Measurements from ENCODE around the gene KRT80.

The KRT80 gene

GRCh38 chr12:52235822-52236361, 44.1 kb upstream of the KRT80 start:
- no peak for TF ChIP-seq CTCF (conservative IDR thresholded peaks at IDR 0.05)
- H3K27ac ChIP-seq: no peak overlapping the region

- no peak for TF ChIP-seq CTCF (conservative IDR thresholded peaks at IDR 0.05)
- no peak overlapping the region for H3K27ac ChIP-seq
These were observed 43.4 kb upstream of the KRT80 start for GRCh38 chr12:52235001-52235764.

GRCh38 chr12:52234223-52234810, 42.5 kb upstream of the KRT80 start:
- no peak overlapping the region for H3K27ac ChIP-seq
- no peak for TF ChIP-seq CTCF (conservative IDR thresholded peaks at IDR 0.05)

DNA sequence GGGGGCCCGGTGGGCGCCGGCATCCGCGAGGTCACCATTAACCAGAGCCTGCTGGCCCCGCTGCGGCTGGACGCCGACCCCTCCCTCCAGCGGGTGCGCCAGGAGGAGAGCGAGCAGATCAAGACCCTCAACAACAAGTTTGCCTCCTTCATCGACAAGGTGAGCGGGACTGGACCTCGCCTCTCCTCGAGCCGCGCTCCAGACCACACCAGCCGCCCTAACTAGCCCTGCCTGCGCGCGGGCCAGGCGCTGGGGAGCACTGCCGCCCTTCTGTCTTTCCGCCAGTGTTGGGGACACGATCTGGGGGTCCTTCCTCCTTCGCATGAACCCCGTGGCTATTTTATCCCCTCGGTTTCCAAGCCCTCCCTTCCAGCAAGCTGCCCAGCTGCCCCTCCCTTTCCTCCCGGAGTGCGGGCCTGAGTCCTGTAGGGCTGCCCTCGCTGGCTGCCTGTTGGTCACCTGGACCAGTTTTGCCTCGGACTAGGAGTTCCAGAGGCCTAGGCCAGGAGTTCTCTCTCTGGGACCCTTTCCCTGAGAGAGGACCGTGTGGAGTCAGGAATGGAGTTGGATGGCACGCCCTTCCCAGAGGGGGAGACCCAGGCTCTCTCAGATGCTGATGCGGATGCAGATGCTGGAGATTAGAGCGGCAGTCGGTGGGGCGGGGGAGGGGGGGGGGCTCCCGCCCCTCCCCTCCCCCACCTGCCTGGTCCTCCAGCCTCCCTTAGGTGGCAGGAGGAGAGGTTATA, 41.8 kb upstream of the KRT80 start:
- no peak overlapping the region for H3K27ac ChIP-seq
- no peak for TF ChIP-seq CTCF (conservative IDR thresholded peaks at IDR 0.05)

GRCh38 chr12:52232674-52233461, 41.1 kb upstream of the KRT80 start, which contains the start of gene KRT7:
Gene KRT7, plus strand, starts transcription at chr12:52233243. Its CDS starts 54 bp downstream, at chr12:52233297.
- H3K27ac ChIP-seq: peak within 1 kb of the TSS; percentile 36; the same call in 1 of the 2 replicates

GRCh38 chr12:52232203-52232673, 40.4 kb upstream of the KRT80 start:
- peak overlapping the region; percentile 36; the same call in 1 of the 2 replicates for H3K27ac ChIP-seq
- TF ChIP-seq CTCF (conservative IDR thresholded peaks at IDR 0.05): no peak

More at GRCh38 chr12:52232674-52233461, 41.1 kb upstream of the KRT80 start, which contains the start of gene KRT7:
- no peak for TF ChIP-seq CTCF (conservative IDR thresholded peaks at IDR 0.05)

Data from VCaP (cell line).